ENCODE results near the gene DGAT2L6. TPM values are rescaled to one million over a fixed set of nuclear protein-coding genes. Genes with fewer than 3 reads are reported as not detected.

Gene DGAT2L6
- total and polyA plus RNA-seq, 4 donors, result not detected

DNA sequence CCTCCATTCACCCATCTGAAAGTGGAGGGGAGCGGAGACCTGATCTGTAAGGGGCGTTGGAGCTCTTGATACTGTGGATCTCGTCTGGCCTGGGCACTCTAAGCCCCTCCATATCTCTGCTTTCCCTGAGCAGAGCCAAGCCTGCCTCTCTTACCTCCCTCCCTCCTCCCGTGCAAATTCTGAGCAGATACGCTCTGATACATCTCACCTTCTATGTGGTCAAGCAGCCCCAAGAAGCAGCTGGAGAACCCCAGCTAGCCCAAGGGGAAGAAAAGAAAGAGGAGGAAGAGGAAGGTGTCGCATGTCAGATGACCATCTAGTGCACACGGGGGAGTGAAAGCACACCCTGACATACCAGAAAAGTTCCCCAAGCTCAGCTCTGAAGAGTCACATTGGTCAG lies 1.9 kb upstream of the DGAT2L6 start:
- Histone ChIP-seq H3K27me3 (ENCODE audit: control insufficient read depth in 4 of 4, insufficient read depth in 4 of 4, low read length in 3 of 4) (no peaks in the 10 kb centered on the region), H3K9me3 (ENCODE audit: control insufficient read depth in 4 of 4, low read length in 3 of 4) (no peaks in the 10 kb centered on the region), H3K4me1 (ENCODE audit: control insufficient read depth in 4 of 4, insufficient read depth in 4 of 4, low read length in 3 of 4) (no peaks in the 10 kb centered on the region), H3K27ac (ENCODE audit: low read depth in 1 of 2, low read length in 2 of 2) (no peak overlapping the region), H3K4me3 (ENCODE audit: low read depth in 1 of 3, low read length in 3 of 3) (no peak overlapping the region), H3K36me3 (ENCODE audit: control insufficient read depth in 4 of 4, insufficient read depth in 3 of 4, low read depth in 1 of 4, low read length in 3 of 4) (no peaks in the 10 kb centered on the region), H3K9ac (ENCODE audit: low read depth in 1 of 2, low read length in 2 of 2) (no peak overlapping the region)
- no peak for DNase-seq (ENCODE audit: low spot score)
- no peak for TF ChIP-seq RXRA (IDR thresholded peaks at IDR 0.05)
- TF ChIP-seq ATF3 (IDR thresholded peaks at IDR 0.05), result no peak
- TF ChIP-seq JUND (IDR thresholded peaks at IDR 0.05), result no peak
- TF ChIP-seq, protein P1, sequence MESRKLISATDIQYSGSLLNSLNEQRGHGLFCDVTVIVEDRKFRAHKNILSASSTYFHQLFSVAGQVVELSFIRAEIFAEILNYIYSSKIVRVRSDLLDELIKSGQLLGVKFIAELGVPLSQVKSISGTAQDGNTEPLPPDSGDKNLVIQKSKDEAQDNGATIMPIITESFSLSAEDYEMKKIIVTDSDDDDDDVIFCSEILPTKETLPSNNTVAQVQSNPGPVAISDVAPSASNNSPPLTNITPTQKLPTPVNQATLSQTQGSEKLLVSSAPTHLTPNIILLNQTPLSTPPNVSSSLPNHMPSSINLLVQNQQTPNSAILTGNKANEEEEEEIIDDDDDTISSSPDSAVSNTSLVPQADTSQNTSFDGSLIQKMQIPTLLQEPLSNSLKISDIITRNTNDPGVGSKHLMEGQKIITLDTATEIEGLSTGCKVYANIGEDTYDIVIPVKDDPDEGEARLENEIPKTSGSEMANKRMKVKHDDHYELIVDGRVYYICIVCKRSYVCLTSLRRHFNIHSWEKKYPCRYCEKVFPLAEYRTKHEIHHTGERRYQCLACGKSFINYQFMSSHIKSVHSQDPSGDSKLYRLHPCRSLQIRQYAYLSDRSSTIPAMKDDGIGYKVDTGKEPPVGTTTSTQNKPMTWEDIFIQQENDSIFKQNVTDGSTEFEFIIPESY (IDR thresholded peaks at IDR 0.05), result no peak
- no peak for TF ChIP-seq HNF4A (conservative IDR thresholded peaks at IDR 0.05)
- no peak for TF ChIP-seq FOXA2 (IDR thresholded peaks at IDR 0.05)
- TF ChIP-seq RAD21 (IDR thresholded peaks at IDR 0.05), result no peak
- TF ChIP-seq SP1 (IDR thresholded peaks at IDR 0.05), result no peak
- no peak for TF ChIP-seq FOXA1 (IDR thresholded peaks at IDR 0.05)
- no peak for TF ChIP-seq HNF4G (IDR thresholded peaks at IDR 0.05)
- no peak for TF ChIP-seq GABPA (IDR thresholded peaks at IDR 0.05 in 1 of 2, conservative IDR thresholded peaks at IDR 0.05 in 1 of 2)
- no peak for TF ChIP-seq CTCF (IDR thresholded peaks at IDR 0.05; ENCODE audit: low read depth, low read length, missing input control)
- TF ChIP-seq YY1 (IDR thresholded peaks at IDR 0.05), result no peak
- TF ChIP-seq, protein P2, sequence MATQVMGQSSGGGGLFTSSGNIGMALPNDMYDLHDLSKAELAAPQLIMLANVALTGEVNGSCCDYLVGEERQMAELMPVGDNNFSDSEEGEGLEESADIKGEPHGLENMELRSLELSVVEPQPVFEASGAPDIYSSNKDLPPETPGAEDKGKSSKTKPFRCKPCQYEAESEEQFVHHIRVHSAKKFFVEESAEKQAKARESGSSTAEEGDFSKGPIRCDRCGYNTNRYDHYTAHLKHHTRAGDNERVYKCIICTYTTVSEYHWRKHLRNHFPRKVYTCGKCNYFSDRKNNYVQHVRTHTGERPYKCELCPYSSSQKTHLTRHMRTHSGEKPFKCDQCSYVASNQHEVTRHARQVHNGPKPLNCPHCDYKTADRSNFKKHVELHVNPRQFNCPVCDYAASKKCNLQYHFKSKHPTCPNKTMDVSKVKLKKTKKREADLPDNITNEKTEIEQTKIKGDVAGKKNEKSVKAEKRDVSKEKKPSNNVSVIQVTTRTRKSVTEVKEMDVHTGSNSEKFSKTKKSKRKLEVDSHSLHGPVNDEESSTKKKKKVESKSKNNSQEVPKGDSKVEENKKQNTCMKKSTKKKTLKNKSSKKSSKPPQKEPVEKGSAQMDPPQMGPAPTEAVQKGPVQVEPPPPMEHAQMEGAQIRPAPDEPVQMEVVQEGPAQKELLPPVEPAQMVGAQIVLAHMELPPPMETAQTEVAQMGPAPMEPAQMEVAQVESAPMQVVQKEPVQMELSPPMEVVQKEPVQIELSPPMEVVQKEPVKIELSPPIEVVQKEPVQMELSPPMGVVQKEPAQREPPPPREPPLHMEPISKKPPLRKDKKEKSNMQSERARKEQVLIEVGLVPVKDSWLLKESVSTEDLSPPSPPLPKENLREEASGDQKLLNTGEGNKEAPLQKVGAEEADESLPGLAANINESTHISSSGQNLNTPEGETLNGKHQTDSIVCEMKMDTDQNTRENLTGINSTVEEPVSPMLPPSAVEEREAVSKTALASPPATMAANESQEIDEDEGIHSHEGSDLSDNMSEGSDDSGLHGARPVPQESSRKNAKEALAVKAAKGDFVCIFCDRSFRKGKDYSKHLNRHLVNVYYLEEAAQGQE (IDR thresholded peaks at IDR 0.05), result no peak
- TF ChIP-seq EGR1 (IDR thresholded peaks at IDR 0.05; ENCODE audit: low read depth in 2 of 2), result no peak
- no peak for TF ChIP-seq NR2F2 (IDR thresholded peaks at IDR 0.05)
- 83% methylated on average over 7 of the region's 7 CpGs for WGBS

DNA sequence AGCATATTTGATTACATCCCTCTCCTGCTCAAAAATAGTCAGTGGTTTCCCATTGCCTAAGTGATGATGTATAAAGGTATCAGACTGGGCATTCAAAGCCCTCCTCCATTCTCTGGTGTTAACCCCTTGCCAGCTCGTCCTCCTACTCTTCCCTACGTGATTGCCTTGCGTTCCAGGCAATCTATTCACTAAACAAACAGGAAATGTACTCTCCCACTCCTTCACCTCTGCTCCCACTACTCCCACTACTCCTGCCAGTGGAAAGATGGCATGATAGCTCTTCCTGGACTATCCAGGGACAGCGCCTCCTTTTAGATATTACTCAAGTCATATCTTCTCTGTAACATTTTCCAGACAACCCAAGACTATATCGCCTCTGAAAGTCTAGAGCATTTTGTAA lies 5.8 kb downstream of the DGAT2L6 start:
- H3K36me3 ChIP-seq (ENCODE audit: control insufficient read depth in 4 of 4, insufficient read depth in 3 of 4, low read depth in 1 of 4, low read length in 3 of 4), result no peaks in the 10 kb centered on the region

More for the DNA sequence above, 5.8 kb downstream of the DGAT2L6 start:
- Histone ChIP-seq H3K4me1 (ENCODE audit: control insufficient read depth in 4 of 4, insufficient read depth in 4 of 4, low read length in 3 of 4) (no peaks in the 10 kb centered on the region), H3K27ac (ENCODE audit: low read depth in 1 of 2, low read length in 2 of 2) (no peak overlapping the region), H3K4me3 (ENCODE audit: low read depth in 1 of 3, low read length in 3 of 3) (no peak overlapping the region), H3K9me3 (ENCODE audit: control insufficient read depth in 4 of 4, low read length in 3 of 4) (no peaks in the 10 kb centered on the region), H3K27me3 (ENCODE audit: control insufficient read depth in 4 of 4, insufficient read depth in 4 of 4, low read length in 3 of 4) (peaks cover 0 to 2% (median 0%) of the 10 kb centered on the region in 4 donors), H3K9ac (ENCODE audit: low read depth in 1 of 2, low read length in 2 of 2) (no peak overlapping the region)
- WGBS, result 77% methylated on average over 5 of the region's 5 CpGs
- TF ChIP-seq HNF4G (IDR thresholded peaks at IDR 0.05) (no peak), HNF4A (conservative IDR thresholded peaks at IDR 0.05) (no peak)
- no peak for DNase-seq (ENCODE audit: low spot score)

Measured in liver (tissue), 9 donors.